Measurements from ENCODE around the gene MFSD12.

The MFSD12 gene

DNA sequence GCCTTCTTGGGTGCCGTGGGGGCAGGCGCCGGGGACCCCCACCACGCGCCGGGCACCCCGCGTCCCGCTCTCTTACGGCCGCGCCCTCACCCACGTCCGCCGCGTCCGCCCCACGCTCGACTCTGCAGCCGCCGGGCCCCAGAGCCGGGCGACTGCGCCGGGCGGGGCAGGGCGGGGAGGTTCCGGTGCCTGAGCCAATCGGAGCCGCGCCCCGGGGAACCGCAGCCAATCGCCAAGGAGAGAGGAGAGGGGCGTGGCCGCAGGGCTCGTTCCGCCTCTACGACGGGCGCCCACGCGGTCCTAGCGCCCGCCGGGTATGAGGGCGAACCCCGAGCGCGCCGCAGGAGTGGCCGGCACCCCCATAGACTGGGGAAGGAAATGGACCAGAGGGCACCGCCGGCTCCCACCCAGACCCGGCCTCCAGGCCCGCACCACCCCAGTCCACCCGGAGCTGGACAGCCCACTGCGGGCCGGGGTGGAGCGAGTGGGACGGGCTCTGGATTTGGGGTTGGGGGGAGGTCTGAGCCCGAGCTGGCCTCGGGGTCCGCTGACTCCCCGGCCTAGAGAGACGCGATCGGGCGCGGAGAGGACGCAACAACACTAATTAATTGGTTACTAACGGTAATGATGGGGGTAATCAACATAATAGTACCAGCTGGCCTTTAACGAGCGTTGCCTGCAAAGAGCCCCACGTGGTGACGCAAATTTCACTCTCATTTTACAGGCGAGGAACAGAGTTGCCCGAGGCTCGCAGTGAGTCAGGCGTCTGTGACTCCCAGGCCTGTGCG, at the start of gene MFSD12:
MFSD12 (minus strand) TSS at position 126 of the 788 bp plus-strand sequence. CDS start 183 bp downstream, outside the sequence.
- peak; percentile 95 for DNase-seq

DNA sequence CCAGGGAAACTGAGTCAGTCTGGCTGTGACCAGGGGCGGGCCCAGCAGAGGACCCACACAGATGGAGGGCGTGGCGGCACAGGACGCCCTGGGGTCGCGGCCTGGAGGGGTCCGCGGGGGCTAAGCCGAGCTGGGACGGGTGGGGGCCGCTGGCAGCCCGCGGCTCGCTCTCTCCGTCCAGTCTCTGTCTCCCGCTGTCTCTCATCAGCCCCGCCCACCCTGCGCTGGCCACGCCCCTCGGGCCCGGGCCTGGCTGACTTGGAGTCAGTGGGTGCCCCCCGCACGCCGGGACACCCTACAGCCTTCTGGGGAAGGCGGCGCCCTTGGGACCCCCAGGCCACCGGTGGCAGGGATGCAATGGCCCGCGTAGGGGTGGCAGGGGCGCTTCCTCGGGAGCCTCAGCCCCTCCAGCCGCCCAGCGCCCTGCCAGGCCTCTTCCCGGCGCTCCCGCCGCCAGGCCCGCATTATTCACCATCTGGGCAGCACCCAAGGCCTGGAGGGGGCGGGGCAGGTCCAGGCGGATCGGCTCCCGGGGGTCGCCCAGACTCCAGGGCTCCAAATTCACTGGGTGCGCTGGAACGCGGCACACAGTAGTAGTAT, 49.4 kb upstream of the MFSD12 start, which contains the start of gene TBXA2R:
TBXA2R (minus strand) TSS at position 186 of the 600 bp plus-strand sequence. CDS start 6,241 bp downstream, outside the sequence.
- DNase-seq, result peak; percentile 53

DNA sequence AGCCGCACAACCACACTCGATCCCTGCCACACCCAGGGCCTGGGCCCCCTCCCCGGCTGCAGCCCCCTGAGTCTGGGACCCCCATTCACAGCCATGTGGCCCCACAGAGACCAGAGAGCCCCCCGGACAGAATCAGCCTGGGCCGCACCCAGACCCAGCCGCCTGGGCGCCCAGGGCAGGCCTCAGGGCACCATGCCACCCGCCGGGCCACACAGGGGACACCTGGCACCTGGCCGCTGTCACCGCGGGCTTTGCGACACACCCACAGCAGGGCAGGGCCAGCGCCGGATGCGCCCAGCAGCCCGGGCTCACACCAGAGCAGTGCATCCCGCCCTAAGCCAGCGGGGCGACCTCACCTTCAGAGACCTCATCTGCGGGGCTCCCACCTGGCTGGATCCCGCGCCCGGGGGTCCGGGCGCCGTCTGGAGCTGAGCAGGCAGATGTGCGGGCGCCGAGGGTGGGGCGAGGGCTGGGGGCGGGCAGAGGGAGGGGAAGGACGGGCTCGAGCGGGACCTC, 48.8 kb upstream of the MFSD12 start:
- DNase-seq, result peak; percentile 75

DNA sequence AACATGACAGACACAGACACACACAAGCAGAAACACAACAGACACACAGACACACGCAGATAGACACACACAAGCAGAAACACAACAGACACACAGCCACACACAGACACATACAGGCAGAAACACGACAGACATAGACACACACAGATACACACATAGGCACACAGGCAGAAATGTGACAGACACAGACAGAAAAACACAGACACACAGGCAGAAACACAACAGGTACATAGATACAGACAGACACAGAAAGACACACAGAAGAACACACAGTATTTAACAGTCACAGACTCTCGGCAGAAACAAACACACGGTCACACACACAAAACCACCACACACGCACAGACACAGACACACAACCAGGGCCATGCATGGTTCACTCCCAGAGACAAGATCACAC, 48.4 kb upstream of the MFSD12 start:
- DNase-seq, result no peak

DNA sequence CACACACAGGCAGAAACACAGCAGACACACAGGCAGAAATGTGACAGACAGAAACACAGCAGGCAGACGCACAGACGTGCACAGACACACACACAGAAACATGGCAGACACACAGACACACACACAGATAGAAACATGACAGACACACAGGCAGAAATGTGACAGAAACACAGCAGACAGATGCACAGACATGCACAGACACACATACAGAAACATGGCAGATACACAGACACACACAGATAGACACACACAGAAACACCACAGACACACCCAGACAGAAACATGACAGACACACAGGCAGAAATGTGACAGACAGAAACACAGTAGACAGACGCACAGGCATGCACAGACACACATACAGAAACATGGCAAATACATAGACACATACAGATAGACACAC, 48.0 kb upstream of the MFSD12 start:
- DNase-seq, result no peak

DNA sequence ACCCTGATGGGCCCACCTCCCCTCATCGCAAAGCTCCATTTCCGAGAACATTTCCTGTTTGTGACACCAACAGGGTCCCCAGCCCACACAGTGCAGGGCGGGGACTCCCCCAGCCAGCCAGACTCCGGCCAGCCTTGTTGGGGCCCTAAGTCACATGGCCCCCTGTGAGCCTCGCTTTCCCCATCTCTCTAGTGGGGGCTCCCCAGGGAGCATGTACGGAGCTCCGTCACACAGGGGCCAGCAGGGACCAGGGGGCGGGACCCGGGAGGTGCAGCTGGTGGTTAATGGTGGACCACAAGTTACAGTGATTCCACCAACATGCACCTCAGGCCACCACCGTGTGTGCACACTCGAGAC, 47.6 kb upstream of the MFSD12 start:
- no peak for DNase-seq

DNA sequence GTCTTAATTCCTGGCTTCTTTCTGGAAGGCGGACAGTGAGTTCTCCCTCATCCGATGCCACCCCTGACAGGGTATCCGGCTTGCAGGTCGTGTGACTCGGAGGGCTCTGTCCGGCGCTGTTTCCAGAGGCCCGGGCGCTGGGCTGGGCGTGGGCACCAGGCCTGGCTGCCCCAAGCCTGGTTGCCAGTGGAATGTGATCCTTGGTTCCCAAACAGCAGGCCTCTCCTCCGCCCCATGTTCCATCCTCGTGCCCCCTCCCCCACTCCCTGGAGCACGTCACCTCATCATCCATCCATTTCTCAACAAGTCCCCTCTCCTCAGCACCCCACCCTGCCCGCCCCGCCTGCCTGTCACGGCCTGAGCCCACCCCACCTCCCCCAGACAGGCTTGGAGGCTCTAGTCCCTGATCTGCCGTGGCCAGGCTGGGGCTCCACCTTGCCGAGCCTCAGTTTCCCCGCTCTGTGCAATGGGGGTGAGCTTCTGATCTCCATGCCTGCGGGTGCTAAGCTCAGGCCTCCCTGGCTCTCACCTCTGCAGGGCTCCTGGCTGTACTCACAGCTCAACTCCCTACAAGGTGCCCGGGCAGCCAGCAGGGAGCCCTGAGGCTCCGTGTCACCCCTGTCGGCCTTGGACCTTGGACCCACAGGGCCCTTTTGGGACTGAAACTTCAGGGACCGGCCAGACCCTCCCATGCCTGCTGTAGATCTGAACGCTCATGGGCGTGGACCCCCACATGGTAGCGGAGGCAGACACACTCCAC, 47.0 kb upstream of the MFSD12 start:
- no peak for DNase-seq

DNA sequence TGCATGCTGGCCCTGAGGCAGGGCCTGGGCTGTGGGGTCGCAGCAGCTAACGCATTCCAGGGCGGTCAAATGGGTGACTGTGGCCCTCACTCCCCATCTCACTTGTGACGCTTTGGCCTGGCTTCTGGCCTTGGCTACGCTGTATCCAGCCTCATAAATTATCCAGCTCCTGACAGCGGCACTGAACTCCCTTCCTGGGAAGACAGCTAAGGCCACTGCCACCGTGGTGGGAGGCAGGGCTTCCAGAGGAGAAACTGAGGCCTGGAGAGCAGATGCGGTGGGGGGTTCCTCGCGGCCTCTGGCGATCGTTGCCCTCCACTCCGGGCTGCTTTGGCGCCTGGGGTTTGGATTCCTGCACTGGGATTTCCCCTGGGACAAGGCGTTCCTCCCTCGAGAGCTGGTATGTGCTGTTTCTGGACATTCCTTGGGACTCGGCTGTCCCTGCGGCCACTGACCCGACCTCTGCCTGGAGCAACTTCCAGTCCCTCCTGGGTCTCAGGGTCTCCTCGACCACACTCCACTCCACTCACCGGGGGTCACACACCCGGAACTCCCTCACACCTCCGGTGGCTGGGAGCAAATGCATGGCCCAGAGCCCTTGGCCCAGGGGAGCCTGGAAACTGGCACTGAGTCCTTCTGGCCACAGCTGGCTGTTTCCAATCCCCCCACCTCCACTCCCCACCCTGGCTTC, 45.9 kb upstream of the MFSD12 start:
- no peak for DNase-seq

DNA sequence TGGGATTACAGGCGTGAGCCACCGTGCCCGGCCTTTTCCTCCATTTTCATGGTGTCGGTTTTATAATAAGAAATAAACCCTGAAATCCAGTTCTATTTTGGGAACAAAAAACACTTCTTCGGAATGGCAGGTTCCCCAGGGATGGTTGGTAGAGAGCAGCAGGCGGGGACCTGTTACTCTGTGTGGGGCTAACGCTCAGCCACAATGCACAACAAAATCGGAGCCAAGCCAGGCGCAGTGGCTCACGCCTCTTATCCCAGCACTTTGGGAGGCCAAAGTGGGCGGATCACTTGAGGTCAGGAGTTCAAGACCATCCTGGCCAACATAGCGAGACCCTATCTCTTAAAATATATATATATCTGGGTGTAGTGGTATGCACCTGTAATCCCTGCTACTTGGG, 43.6 kb upstream of the MFSD12 start:
- DNase-seq, result no peak

DNA sequence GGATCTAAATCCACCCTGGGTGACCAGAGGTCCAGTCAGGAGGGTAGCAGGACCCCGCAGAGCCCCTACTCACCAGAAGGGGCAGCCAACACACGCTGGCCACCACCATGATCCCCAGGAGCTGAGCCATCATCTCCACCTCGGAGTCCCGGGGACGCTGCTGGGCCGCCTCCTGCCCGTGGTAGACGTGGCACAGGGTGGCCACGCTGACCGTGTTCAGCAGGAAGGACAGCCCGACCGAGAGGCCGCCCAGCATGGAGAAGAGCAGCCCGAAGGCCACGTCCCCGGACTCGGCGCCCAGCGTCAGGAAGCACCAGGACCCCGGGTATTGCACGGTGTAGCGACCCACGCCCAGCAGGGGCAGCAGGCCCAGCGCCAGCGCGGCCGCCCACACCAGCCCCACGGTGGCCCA, 42.4 kb upstream of the MFSD12 start:
- DNase-seq, result no peak

DNA sequence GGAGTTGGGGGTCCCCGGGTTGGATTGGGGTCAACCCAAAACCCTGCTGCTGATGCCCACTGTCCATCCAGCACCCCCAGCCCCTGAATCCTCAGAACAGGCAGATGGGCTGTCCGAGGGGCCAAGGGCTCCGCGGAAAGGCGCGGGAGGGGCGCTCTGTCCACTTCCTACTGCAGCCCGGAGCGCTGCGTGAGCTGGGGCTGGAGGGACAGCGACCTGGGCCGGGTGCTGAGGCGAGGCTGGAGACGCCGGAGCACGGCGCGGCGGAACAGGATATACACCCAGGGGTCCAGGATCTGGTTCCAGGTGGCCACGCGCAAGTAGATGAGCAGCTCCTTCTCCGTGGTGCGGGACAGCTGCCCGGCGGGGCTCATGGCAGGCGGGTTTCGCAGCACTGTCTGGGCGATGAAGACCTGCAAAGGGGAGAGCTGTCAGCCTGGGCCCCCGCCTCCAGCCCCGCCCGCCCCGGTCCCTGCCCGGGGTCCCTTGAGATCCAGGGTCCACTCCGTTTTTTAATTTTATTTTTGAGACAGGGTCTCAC, 38.2 kb upstream of the MFSD12 start:
- no peak for DNase-seq

DNA sequence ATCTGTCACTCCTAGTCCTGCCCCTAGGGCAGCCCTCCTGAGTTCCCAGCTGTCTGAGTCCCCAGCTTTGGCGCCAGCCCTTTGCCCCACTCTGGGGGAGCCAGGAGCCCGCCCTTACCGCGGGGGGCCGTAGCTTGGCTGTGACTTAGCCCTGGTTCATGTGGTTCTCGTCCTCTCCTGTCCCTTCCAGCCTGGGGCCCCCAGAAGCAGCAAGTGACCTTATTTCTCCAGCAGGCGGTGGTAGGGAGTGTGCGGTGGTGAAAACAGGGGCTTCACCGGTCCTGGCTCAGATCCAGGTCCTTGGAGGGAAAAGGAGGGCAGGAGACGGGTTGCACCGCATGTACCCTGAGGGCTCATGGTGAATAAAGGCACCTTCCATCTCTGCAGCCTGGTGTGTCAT, 35.8 kb upstream of the MFSD12 start:
- no peak for DNase-seq

DNA sequence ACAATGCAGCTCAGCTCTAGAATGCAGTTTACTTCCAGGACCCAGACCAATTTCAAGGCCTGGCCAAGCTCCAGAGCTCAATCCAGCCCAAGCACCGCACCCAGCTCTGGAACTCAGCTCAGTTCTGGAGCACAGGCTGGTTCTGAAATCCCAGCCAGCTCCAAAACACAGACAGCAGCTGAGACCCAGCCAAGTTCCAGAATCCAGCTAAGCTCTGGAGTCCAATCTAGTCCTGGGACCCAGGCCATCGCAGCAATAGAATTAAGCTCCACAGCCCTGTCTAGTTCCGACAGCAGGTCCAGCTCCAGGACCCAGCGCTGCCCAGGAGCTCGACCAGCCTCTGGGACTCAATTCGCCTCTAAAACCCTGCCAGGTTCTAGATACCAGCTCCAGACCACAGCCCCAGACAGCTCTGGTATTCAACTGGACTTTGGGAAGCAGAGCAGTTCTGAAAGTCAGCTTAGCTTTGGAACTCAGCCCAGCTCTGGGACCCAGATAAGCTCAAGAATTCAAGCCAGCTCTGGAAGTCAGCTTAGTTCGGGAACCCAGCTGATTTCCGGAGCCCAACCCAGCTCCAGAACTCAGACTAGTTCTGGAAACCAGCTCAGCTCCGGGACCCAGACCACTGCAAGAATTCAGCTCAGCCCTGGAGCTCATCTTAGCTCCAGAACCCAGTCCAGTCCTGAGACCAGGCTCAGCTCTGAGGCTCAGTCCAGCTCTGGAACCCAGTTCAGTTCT, 34.7 kb upstream of the MFSD12 start:
- no peak for DNase-seq

DNA sequence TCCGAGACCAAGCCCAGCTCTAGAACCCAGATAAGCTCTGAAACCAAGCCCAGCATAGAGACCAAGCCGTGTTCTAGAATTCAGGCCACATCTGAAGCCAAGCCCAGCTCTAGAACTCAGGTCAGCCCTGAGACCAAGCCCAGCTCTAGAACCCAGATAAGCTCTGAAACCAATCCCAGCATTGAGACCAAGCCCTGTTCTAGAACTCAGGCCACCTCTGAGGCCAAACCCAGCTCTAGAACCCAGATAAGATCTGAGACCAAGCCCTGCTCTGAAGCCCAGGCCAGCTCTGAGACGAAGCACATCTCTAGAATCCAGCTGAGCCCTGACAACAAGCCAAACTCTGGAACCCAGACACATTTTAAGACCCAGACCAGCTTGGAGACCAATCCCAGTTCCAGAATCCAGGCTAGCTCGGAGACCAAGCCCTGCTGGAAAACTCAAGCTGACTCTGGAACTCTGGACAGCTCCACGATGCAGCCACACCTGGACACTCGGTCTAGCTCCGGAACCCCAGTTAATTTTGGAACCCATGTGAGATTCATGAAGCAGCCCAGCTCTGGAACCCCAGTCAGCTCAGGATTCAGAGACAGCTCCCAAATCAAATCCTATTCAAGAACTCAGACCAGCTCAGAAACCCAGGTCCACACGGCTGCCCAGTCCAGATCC, 33.7 kb upstream of the MFSD12 start:
- no peak for DNase-seq

DNA sequence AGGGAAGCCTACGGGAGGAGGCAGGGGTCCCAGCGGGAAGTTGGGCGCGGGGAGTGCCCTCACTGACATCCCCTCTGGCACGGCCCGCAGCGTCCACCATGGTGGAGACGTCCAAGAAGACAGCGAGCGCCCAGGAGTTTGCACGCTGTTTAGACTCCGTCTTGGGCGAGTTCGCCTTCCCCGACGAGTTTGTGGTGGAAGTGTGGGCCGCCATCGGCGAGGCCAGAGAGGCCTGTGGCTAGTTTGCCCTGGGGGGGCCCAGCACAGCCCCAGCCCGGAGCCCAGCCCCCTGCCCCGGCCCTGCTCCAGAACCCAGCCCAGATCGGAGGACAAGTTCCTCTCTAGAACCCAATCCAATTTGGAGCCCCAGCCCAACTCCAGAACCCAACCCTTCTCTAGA, 32.6 kb upstream of the MFSD12 start:
- DNase-seq, result no peak

DNA sequence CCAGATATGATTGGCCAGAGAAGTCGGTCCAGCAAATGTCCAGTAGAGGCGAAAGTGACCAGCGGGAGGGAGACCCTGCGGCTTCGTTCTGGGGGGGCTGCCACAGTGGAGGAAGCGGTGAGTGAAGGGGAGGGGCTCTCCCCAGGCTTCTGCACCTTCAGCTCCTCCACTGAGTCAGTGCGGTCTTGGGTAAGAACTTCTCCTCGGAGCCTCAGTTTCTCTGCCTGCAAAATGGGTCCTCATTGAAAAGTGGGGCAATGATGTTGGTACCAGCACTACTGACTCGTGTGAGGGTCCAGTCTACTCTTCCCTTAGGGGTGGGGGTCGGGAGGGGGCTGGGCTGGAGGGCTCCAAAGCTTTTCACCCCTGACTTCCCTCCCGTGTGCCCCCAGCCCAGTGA, 32.1 kb upstream of the MFSD12 start:
- DNase-seq, result no peak

DNA sequence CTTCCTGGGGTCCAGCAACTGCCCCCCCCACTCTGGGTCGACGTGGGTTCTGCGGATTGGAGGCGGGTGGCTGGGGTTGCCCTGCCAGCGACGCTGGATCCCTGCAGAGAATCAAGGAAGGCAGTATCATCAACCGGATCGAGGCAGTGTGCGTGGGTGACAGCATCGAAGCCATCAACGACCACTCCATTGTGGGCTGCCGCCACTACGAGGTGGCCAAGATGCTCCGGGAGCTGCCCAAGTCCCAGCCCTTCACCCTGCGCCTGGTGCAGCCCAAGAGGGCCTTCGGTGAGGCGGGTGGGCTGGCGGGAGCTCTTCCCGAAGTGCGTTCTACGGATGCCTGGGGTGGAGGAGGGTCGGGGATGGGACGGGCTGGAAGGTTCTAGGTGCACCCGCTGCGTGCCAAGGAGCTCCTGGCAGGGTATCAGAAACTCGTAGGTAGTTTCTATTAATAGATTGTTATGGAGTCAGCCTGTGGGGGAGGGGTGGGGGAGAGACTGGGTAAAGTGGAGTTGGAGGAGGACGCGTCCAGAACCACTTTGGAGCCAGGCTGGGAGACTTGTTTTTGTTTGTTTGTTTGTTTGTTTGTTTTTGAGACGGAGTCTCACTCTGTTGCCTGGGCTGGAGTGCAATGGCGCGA, 29.4 kb upstream of the MFSD12 start:
- no peak for DNase-seq

DNA sequence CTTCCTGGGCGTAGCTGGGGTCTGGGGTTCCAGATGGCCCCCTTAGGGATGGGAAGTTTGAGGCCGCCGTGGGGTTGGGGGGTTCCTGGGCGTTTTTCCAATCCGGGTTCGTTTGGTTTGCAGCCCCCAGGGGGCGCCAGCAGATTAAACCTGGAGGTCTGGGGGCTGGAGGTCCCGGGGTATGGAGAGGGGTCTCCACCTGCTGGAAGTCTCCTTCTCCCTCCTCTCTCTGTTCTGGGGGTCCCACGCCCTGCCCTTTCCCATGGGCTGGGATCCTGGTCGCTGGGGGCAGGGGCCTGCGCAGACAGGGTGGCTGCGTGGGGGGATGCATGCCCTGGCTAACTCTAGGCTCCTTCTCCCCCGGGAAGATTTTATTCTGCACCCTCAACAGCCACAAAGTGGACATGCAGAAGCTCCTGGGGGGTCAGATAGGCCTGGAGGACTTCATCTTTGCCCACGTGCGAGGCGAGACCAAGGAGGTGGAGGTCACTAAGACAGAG, 28.8 kb upstream of the MFSD12 start:
- DNase-seq, result peak; percentile 33

DNA sequence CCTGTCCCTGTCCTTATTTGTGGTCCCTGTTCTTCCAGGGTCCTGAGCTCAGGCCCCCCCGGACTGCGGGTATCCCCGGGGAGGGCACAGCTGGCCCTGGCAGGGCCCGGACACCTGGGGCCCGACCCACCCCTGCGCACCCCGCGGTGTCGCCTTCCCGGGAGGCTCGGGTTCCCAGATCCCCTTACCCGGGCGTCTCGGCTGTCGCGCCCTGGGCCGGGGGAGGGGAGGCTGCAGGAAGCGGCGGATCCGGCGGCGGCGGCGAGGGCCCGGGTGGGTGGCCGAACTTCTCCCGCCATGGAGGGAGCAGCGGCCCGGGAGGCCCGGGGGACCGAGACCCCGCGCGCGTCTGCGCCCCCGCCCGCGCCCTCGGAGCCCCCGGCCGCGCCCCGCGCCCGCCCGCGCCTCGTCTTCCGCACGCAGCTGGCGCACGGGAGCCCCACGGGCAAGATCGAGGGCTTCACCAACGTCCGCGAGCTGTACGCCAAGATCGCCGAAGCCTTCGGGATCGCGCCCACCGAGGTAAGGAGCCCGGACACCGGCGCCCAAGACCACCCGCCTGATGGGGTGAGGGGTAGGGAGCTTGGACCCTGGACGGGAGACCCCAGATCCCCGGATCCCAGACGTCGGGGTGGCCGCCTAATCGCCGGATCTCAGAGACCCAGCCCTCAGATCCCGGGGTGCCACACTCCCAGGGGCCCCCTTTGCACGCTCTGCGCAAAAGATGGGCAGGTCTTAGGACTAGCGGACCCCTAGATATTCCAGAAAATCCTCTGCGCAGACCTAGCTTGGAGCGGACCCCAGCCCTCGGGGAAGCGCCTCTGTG, 28.1 kb upstream of the MFSD12 start, which contains the start of gene GIPC3:
GIPC3 (plus strand) TSS at position 178 of the 826 bp plus-strand sequence; CDS start at position 298, 120 bp downstream.
- no peak for DNase-seq

Data from NCI-H345 (cell line).